Measurements from ENCODE around the gene FGF14. TPM values are rescaled to one million over a fixed set of nuclear protein-coding genes. Genes with fewer than 3 reads are reported as not detected.

The FGF14 gene
- total RNA-seq, 1 experiment from 2014 or later, result not detected

DNA sequence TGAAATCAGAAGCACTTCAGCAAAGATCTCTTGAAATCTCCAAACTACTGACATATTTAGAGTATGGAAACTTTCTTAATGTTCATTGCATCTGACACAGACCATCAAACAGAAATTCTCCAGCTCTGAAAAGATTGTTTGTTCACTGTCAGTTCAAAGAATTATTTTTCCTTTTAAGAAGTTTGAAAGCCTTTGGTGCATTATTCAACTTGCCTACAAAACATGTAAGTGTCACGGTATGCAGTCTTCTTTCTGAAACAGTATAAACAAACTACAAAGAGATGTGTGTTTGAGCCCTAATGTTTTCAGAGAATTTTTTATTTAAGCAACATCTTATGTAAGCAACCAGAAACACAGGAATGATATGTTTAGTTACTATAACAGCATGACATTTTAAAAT lies 125.4 kb downstream of the FGF14 start:
- CTCF ChIA-PET, result no interaction called here
- no peak overlapping the region for H3K27ac ChIP-seq (ENCODE audit: low read length)

DNA sequence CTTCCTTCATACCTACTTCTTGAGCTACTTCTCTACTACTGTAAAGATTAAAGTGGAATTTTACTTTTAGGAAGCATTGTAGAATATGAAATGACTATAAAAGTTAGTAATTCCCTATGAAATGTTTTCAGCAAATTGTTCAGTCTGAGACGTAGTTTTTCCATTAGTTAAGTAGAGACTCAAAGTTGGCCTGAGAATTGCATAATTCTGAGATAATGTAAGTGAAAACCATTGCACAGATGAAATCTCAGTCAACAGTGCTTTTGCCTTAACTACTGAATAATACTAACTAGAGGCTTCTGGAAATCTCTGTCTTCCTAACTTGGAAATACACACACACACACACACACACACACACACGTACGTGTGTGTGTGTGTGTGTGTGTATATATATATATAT lies 125.9 kb downstream of the FGF14 start:
- BruUV-seq (replicated peaks), result no TSS peak
- no peaks in the 10 kb centered on the region for H3K79me2 ChIP-seq (ENCODE audit: low read length)
- H3K9me3 ChIP-seq (ENCODE audit: low read length), result no peaks in the 10 kb centered on the region
- TF ChIP-seq EZH2 (IDR thresholded peaks at IDR 0.05; ENCODE audit: low read length, unreplicated experiment), result no peak
- TF ChIP-seq EZH2phosphoT487 (IDR thresholded peaks at IDR 0.05; ENCODE audit: borderline replicate concordance, low read length), result no peak
- TF ChIP-seq, protein P1, sequence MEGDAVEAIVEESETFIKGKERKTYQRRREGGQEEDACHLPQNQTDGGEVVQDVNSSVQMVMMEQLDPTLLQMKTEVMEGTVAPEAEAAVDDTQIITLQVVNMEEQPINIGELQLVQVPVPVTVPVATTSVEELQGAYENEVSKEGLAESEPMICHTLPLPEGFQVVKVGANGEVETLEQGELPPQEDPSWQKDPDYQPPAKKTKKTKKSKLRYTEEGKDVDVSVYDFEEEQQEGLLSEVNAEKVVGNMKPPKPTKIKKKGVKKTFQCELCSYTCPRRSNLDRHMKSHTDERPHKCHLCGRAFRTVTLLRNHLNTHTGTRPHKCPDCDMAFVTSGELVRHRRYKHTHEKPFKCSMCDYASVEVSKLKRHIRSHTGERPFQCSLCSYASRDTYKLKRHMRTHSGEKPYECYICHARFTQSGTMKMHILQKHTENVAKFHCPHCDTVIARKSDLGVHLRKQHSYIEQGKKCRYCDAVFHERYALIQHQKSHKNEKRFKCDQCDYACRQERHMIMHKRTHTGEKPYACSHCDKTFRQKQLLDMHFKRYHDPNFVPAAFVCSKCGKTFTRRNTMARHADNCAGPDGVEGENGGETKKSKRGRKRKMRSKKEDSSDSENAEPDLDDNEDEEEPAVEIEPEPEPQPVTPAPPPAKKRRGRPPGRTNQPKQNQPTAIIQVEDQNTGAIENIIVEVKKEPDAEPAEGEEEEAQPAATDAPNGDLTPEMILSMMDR (conservative IDR thresholded peaks at IDR 0.05; ENCODE audit: low read depth, low read length), result no peak
- no peak overlapping the region for H3K27ac ChIP-seq (ENCODE audit: low read length)
- no peak overlapping the region for H3K9ac ChIP-seq (ENCODE audit: low read length)
- H3F3A ChIP-seq (ENCODE audit: low read length, unreplicated experiment), result no peaks in the 10 kb centered on the region
- no peak overlapping the region for H3K4me2 ChIP-seq (ENCODE audit: low read length)
- no peak for ATAC-seq
- H3K27me3 ChIP-seq (ENCODE audit: low read length), result peaks cover 36% of the 10 kb centered on the region
- no peak overlapping the region for H2AFZ ChIP-seq (ENCODE audit: low read length)
- H3K4me3 ChIP-seq (ENCODE audit: low read length), result no peak overlapping the region
- H4K20me1 ChIP-seq (ENCODE audit: low read length), result no peaks in the 10 kb centered on the region
- H3K9me2 ChIP-seq (replicated peaks; ENCODE audit: low read length), result no peaks in the 10 kb centered on the region
- H3K4me1 ChIP-seq (ENCODE audit: insufficient read depth, low read length), result no peaks in the 10 kb centered on the region
- ChIA-PET CTCF (no interaction called here), POLR2A (ENCODE audit: unreplicated experiment) (no interaction called here)
- no peak for DNase-seq
- no peaks in the 10 kb centered on the region for H3K36me3 ChIP-seq (ENCODE audit: low read depth, low read length)
- intact Hi-C loops (cut with micrococcal nuclease), result no loop called here

More for the DNA sequence above, 125.4 kb downstream of the FGF14 start:
- no peaks in the 10 kb centered on the region for H3K36me3 ChIP-seq (ENCODE audit: low read depth, low read length)
- no peak overlapping the region for H3K4me3 ChIP-seq (ENCODE audit: low read length)
- no peak overlapping the region for H2AFZ ChIP-seq (ENCODE audit: low read length)
- ATAC-seq (no peak), DNase-seq (no peak)
- POLR2A ChIA-PET (ENCODE audit: unreplicated experiment), result no interaction called here
- BruUV-seq (replicated peaks), result no TSS peak
- no peaks in the 10 kb centered on the region for H3K9me2 ChIP-seq (replicated peaks; ENCODE audit: low read length)
- no peaks in the 10 kb centered on the region for H3K9me3 ChIP-seq (ENCODE audit: low read length)
- peaks cover 31% of the 10 kb centered on the region for H3K27me3 ChIP-seq (ENCODE audit: low read length)
- H3K4me1 ChIP-seq (ENCODE audit: insufficient read depth, low read length), result no peaks in the 10 kb centered on the region
- H3K4me2 ChIP-seq (ENCODE audit: low read length), result no peak overlapping the region
- H4K20me1 ChIP-seq (ENCODE audit: low read length), result no peaks in the 10 kb centered on the region
- H3K79me2 ChIP-seq (ENCODE audit: low read length), result no peaks in the 10 kb centered on the region
- no peaks in the 10 kb centered on the region for H3F3A ChIP-seq (ENCODE audit: low read length, unreplicated experiment)
- H3K9ac ChIP-seq (ENCODE audit: low read length), result no peak overlapping the region
- TF ChIP-seq EZH2phosphoT487 (IDR thresholded peaks at IDR 0.05; ENCODE audit: borderline replicate concordance, low read length), result no peak
- TF ChIP-seq EZH2 (IDR thresholded peaks at IDR 0.05; ENCODE audit: low read length, unreplicated experiment), result no peak
- TF ChIP-seq, protein P1 (conservative IDR thresholded peaks at IDR 0.05; ENCODE audit: low read depth, low read length), result no peak
- intact Hi-C loops (cut with micrococcal nuclease), result no loop called here

DNA sequence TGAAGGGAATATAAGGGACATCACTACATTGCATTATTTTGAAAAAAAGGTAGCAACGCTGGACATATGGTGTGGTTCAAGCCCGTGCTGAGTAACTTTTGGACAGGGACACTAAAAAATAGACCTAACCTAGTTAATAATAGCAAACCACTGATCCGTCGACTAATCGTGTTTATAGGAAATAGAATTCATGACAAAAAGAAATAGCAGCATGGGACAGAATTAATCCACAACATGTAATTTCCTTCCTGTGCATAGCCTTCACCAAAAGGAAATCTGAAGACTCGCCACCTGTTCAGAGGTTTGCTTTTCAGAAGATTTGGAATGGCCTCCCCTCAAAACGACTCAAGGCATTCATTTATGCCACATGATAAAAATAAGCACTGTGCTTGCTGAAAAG lies 128.7 kb downstream of the FGF14 start:
- no peaks in the 10 kb centered on the region for H3K9me3 ChIP-seq (ENCODE audit: low read length)
- H3K36me3 ChIP-seq (ENCODE audit: low read depth, low read length), result no peaks in the 10 kb centered on the region
- intact Hi-C loops (cut with micrococcal nuclease), result no loop called here
- no peak for TF ChIP-seq EZH2phosphoT487 (IDR thresholded peaks at IDR 0.05; ENCODE audit: borderline replicate concordance, low read length)
- TF ChIP-seq, protein P1 (conservative IDR thresholded peaks at IDR 0.05; ENCODE audit: low read depth, low read length), result no peak
- TF ChIP-seq EZH2 (IDR thresholded peaks at IDR 0.05; ENCODE audit: low read length, unreplicated experiment), result no peak
- no peaks in the 10 kb centered on the region for H3K79me2 ChIP-seq (ENCODE audit: low read length)
- H3K4me1 ChIP-seq (ENCODE audit: insufficient read depth, low read length), result no peaks in the 10 kb centered on the region
- no peak for DNase-seq
- no peak overlapping the region for H3K4me2 ChIP-seq (ENCODE audit: low read length)
- H3K27me3 ChIP-seq (ENCODE audit: low read length), result peaks cover 36% of the 10 kb centered on the region
- no peaks in the 10 kb centered on the region for H3F3A ChIP-seq (ENCODE audit: low read length, unreplicated experiment)
- no peak overlapping the region for H3K9ac ChIP-seq (ENCODE audit: low read length)
- H3K4me3 ChIP-seq (ENCODE audit: low read length), result no peak overlapping the region
- CTCF ChIA-PET, result no interaction called here
- no TSS peak for BruUV-seq (replicated peaks)
- H2AFZ ChIP-seq (ENCODE audit: low read length), result no peak overlapping the region
- no peaks in the 10 kb centered on the region for H4K20me1 ChIP-seq (ENCODE audit: low read length)
- no peak for ATAC-seq
- POLR2A ChIA-PET (ENCODE audit: unreplicated experiment), result no interaction called here
- H3K9me2 ChIP-seq (replicated peaks; ENCODE audit: low read length), result no peaks in the 10 kb centered on the region
- H3K27ac ChIP-seq (ENCODE audit: low read length), result no peak overlapping the region

Data from PC-3 (cell line).